HFFc6 (cell line): ENCODE measurements around the gene OR4K14. TPM values are rescaled to one million over a fixed set of nuclear protein-coding genes. Genes with fewer than 3 reads are reported as not detected.

Source experiments
- DNase-seq: peaks from one replicate; pipeline ENCODE4 v3.0.0-alpha.2; 2018
- H3K27ac Mint-ChIP-seq: 2 replicates; pipeline ENCODE4 v1.8.0; 2020; ENCODE audit warnings: mild to moderate bottlenecking, mixed read lengths
- H3K27me3 Mint-ChIP-seq: 2 replicates; pipeline ENCODE4 v1.8.0; 2021; ENCODE audit warnings: mild to moderate bottlenecking, moderate library complexity, mixed read lengths; ENCODE audit not compliant: insufficient read depth
- H3K36me3 Mint-ChIP-seq: 2 replicates; pipeline ENCODE4 v1.8.0; 2021; ENCODE audit warnings: low read depth, mixed read lengths
- H3K4me1 Mint-ChIP-seq: 2 replicates; pipeline ENCODE4 v1.8.0; 2020; ENCODE audit warnings: low read depth, mixed read lengths
- H3K4me3 Mint-ChIP-seq: 2 replicates; pipeline ENCODE4 v1.8.0; 2020; ENCODE audit warnings: mild to moderate bottlenecking, moderate library complexity, mixed read lengths
- H3K9me3 Mint-ChIP-seq: 2 replicates; pipeline ENCODE4 v1.8.0; 2020; ENCODE audit warnings: mild to moderate bottlenecking, mixed read lengths
- total RNA-seq, 6 experiments: library from RNA; stranded (reverse); fragmentation: NEBNext Ultra II Directional; extraction: Animal tissue kit (Norgen Biotek cat#: 25700); gene quantifications; 2 replicates in 1 of 6; 3 replicates in 5 of 6; pipeline ENCODE4 v1.2.3, GENCODE V29; 2021
- TF ChIP-seq, protein P1 (sequence below): fragments of 200-600 bp; sonication (generic); IDR thresholded peaks from 2 replicates; pipeline ENCODE4 v1.5.0; 2021; ENCODE audit warnings: antibody characterized with exemption, mild to moderate bottlenecking

OR4K14 gene
- total RNA-seq, 6 experiments from 2014 or later: not detected

DNA sequence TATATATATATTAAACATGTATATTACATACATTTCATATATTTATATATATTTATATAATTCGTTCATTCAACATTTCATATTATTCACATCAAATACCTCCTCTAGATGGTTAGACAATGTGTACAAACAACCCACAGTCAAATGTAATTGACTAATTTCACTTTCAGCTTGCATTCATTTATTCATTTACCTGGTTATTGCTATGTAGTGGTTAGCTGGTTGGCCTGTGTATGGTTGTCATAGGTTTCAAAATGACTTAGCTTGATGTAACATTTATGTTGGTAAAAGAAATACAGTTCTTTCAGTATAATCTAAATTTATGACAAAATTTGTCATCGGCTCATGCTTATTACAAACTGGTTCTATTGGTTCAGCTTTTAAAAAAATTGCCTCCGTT, 16.3 kb upstream of the OR4K14 start:
- Mint-ChIP-seq H3K4me1 (no peaks in the 10 kb centered on the region), H3K27ac (no peak overlapping the region), H3K4me3 (no peak overlapping the region), H3K36me3 (no peaks in the 10 kb centered on the region; the same call in 1 of the 2 replicates), H3K27me3 (no peaks in the 10 kb centered on the region), H3K9me3 (peaks cover 36% of the 10 kb centered on the region)
- DNase-seq: no peak
- TF ChIP-seq, protein P1, sequence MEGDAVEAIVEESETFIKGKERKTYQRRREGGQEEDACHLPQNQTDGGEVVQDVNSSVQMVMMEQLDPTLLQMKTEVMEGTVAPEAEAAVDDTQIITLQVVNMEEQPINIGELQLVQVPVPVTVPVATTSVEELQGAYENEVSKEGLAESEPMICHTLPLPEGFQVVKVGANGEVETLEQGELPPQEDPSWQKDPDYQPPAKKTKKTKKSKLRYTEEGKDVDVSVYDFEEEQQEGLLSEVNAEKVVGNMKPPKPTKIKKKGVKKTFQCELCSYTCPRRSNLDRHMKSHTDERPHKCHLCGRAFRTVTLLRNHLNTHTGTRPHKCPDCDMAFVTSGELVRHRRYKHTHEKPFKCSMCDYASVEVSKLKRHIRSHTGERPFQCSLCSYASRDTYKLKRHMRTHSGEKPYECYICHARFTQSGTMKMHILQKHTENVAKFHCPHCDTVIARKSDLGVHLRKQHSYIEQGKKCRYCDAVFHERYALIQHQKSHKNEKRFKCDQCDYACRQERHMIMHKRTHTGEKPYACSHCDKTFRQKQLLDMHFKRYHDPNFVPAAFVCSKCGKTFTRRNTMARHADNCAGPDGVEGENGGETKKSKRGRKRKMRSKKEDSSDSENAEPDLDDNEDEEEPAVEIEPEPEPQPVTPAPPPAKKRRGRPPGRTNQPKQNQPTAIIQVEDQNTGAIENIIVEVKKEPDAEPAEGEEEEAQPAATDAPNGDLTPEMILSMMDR: no peak

GRCh38 chr14:20031058-20031457, 12.0 kb upstream of the OR4K14 start:
- no peak for DNase-seq
- Mint-ChIP-seq H3K4me1 (no peaks in the 10 kb centered on the region), H3K27me3 (no peaks in the 10 kb centered on the region), H3K36me3 (no peaks in the 10 kb centered on the region; the same call in 1 of the 2 replicates), H3K27ac (no peak overlapping the region), H3K4me3 (no peak overlapping the region), H3K9me3 (peaks cover 55% of the 10 kb centered on the region)
- TF ChIP-seq, protein P1: no peak

DNA sequence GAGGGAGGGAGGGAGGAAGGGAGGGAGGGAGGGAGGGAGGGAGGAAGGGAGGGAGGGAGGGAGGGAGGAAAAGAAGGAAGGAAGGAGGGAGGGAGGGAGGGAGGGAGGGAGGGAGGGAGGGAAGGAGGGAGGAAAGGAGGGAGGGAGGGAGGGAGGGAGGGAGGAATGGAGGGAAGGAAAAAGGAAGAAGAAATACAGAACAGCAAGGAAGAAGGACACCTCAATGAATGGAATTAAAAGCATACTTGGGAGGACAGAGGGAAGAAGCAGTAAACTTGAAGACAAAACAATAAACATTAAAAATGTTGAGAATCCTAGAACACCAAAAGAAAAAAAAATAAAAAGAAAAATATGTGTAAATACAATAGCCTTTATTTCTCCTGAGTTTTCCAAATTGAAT, 11.0 kb downstream of the OR4K14 start:
- Mint-ChIP-seq H3K4me3 (no peak overlapping the region), H3K27me3 (no peaks in the 10 kb centered on the region), H3K4me1 (no peaks in the 10 kb centered on the region), H3K27ac (no peak overlapping the region), H3K36me3 (peaks cover 8% of the 10 kb centered on the region; the same call in 1 of the 2 replicates), H3K9me3 (peaks cover 42% of the 10 kb centered on the region)
- TF ChIP-seq, protein P1: no peak
- no peak for DNase-seq

- TF ChIP-seq, protein P1: no peak
- H3K36me3 Mint-ChIP-seq: peaks cover 2% of the 10 kb centered on the region; the same call in 1 of the 2 replicates
- no peak overlapping the region for H3K4me3 Mint-ChIP-seq
- no peaks in the 10 kb centered on the region for H3K27me3 Mint-ChIP-seq
- no peak for DNase-seq
- no peaks in the 10 kb centered on the region for H3K4me1 Mint-ChIP-seq
- no peak overlapping the region for H3K27ac Mint-ChIP-seq
- peaks cover 38% of the 10 kb centered on the region for H3K9me3 Mint-ChIP-seq
Measured at GRCh38 chr14:20002319-20002718, 16.8 kb downstream of the OR4K14 start.

GRCh38 chr14:20001863-20002262, 17.2 kb downstream of the OR4K14 start, which contains the start of gene OR4Q2:
TSS of gene OR4Q2 (plus strand) at chr14:20002163.
- TF ChIP-seq, protein P1: no peak
- no peak for DNase-seq
- H3K9me3 Mint-ChIP-seq: peaks cover 34% of the 10 kb centered on the region
- no peak within 1 kb of the TSS for H3K4me3 Mint-ChIP-seq
- H3K27me3 Mint-ChIP-seq: no peaks in the 10 kb centered on the region
- H3K4me1 Mint-ChIP-seq: no peaks in the 10 kb centered on the region
- no peaks in the 10 kb centered on the region; the same call in 1 of the 2 replicates for H3K36me3 Mint-ChIP-seq
- H3K27ac Mint-ChIP-seq: no peak within 1 kb of the TSS

DNA sequence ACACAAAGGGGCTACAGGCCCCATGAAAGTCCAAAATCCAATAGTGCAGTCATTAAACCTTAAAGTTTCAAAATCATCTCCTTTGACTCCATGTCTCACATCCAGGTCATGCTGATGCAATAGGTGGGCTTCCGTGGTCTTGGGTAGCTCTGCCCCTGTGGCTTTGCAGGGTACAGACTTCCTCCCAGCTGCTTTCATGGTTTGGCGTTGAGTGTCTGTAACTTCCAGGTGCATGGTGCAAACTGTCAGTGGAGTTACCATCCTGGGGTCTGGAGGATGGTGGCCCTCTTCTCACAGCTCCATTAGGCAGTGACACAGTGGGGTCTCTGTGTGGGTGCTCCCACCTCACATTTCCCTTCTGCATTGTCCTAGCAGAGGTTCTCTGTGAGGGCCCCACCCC, 25.7 kb downstream of the OR4K14 start:
- no peaks in the 10 kb centered on the region for H3K27me3 Mint-ChIP-seq
- peaks cover 11% of the 10 kb centered on the region; the same call in 1 of the 2 replicates for H3K36me3 Mint-ChIP-seq
- no peak overlapping the region for H3K27ac Mint-ChIP-seq
- TF ChIP-seq, protein P1: no peak
- H3K9me3 Mint-ChIP-seq: peaks cover 69% of the 10 kb centered on the region
- no peak overlapping the region for H3K4me3 Mint-ChIP-seq
- no peaks in the 10 kb centered on the region for H3K4me1 Mint-ChIP-seq
- no peak for DNase-seq
